HEK293T (cell line): ENCODE measurements around the gene MTCP1.

Experiments
- CTCF ChIA-PET: fragments of 350-600 bp; formaldehyde crosslinking; extraction: SDS; loops from one replicate; lab custom pipeline; 2021; ENCODE audit warnings: antibody characterized with exemption, inconsistent platforms; lab: Yijun Ruan, JAX
- POLR2A ChIA-PET: fragments of 350-600 bp; formaldehyde crosslinking; extraction: SDS; loops from one replicate; lab custom pipeline; 2020; ENCODE audit warnings: antibody characterized with exemption, inconsistent platforms; lab: Yijun Ruan, JAX
- DNase-seq: peaks from one replicate; pipeline ENCODE4 v3.0.0; 2012; ENCODE audit warnings: mixed read lengths; ENCODE audit errors: extremely low spot score
- ARNT ChIP-seq: fragments of 450-650 bp; IDR thresholded peaks from 2 replicates; pipeline ENCODE4 v1.6.1; 2017; ENCODE audit warnings: mild to moderate bottlenecking
- BHLHE40 ChIP-seq: fragments of 450-650 bp; IDR thresholded peaks from 2 replicates; pipeline ENCODE4 v1.6.1; 2016; ENCODE audit warnings: mild to moderate bottlenecking, moderate library complexity, borderline replicate concordance
- CTBP1 ChIP-seq: fragments of 450-650 bp; IDR thresholded peaks from 2 replicates; pipeline ENCODE4 v1.6.1; 2016; ENCODE audit warnings: borderline replicate concordance
- ELF4 ChIP-seq: fragments of 450-650 bp; IDR thresholded peaks from 2 replicates; pipeline ENCODE4 v1.6.1; 2017; ENCODE audit warnings: antibody characterized with exemption
- FOXA1 ChIP-seq: fragments of 450-650 bp; IDR thresholded peaks from 2 replicates; pipeline ENCODE4 v1.6.1; 2016; ENCODE audit warnings: mild to moderate bottlenecking
- FOXK2 ChIP-seq: fragments of 450-650 bp; IDR thresholded peaks from 2 replicates; pipeline ENCODE4 v1.6.1; 2016; ENCODE audit warnings: mild to moderate bottlenecking
- FOXM1 ChIP-seq: fragments of 450-650 bp; IDR thresholded peaks from 2 replicates; pipeline ENCODE4 v1.6.1; 2017; ENCODE audit warnings: mild to moderate bottlenecking, borderline replicate concordance
- HDGF ChIP-seq: fragments of 450-650 bp; IDR thresholded peaks from 2 replicates; pipeline ENCODE4 v1.6.1; 2017; ENCODE audit warnings: antibody characterized with exemption, borderline replicate concordance
- L3MBTL2 ChIP-seq: fragments of 450-650 bp; conservative IDR thresholded peaks from 2 replicates; pipeline ENCODE4 v1.6.1; 2016; ENCODE audit warnings: mild to moderate bottlenecking
- LEF1 ChIP-seq: fragments of 450-650 bp; IDR thresholded peaks from 2 replicates; pipeline ENCODE4 v1.6.1; 2017; ENCODE audit warnings: mild to moderate bottlenecking, borderline replicate concordance
- NFRKB ChIP-seq: fragments of 450-650 bp; IDR thresholded peaks from 2 replicates; pipeline ENCODE4 v1.6.1; 2016; ENCODE audit warnings: mild to moderate bottlenecking, moderate library complexity
- SP1 ChIP-seq: fragments of 450-650 bp; IDR thresholded peaks from 2 replicates; pipeline ENCODE4 v1.6.1; 2017
- SUZ12 ChIP-seq: fragments of 450-650 bp; IDR thresholded peaks from 2 replicates; pipeline ENCODE4 v1.6.1; 2016; ENCODE audit warnings: mild to moderate bottlenecking
- TARDBP ChIP-seq: fragments of 450-650 bp; IDR thresholded peaks from 2 replicates; pipeline ENCODE4 v1.6.1; 2016
- ZNF384 ChIP-seq: fragments of 450-650 bp; IDR thresholded peaks from 2 replicates; pipeline ENCODE4 v1.6.1; 2016
- TF ChIP-seq, protein P1 (sequence below): fragments of 450-650 bp; IDR thresholded peaks from 2 replicates; pipeline ENCODE4 v1.6.1; 2016

Gene MTCP1

DNA sequence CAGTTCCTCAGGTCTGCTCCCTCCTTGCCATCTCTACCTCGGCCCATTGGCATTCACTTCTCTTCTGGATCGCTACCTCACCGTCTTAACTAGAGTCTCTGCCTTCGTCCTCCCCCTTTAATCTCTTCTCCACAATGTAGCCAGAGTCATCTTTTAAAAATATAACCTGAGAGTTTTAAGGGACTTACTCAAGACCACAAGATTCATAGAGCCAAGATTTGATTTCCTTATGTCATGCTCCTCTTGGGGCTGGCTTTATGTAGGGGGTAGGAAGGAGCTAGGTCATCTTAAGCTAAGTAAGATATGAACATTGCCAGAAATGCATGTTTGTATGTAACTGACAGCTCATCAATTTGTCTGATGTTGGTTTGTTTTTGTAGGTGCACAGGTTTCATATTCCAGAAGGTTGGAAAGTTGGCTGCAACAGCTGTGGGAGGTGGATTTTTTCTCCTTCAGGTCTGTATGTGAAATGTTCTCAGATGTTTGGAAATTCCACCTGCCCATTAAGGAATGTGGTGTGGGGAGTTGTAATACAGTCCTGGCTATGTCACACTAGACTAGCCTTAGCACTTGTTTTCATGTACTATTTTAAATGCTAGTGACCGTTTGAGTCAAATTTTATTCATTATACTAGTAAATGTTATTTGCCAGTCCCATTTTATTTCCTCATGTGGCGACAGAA is 24.7 kb downstream of the MTCP1 start:
- ChIA-PET POLR2A (no interaction called here), CTCF (interaction anchor here (0.9 kb wide), 1 partner anchor 11 kb away, joined by 4 read pairs; no protein-coding TSS in a partner anchor)
- DNase-seq, result no peak
- TF ChIP-seq SUZ12 (no peak), TARDBP (no peak), FOXK2 (no peak), FOXA1 (no peak), BHLHE40 (no peak), HDGF (no peak), NFRKB (no peak), CTBP1 (no peak), L3MBTL2 (no peak), FOXM1 (no peak), ZNF384 (no peak), ELF4 (no peak), SP1 (no peak), LEF1 (no peak), ARNT (no peak)
- TF ChIP-seq, protein P1, sequence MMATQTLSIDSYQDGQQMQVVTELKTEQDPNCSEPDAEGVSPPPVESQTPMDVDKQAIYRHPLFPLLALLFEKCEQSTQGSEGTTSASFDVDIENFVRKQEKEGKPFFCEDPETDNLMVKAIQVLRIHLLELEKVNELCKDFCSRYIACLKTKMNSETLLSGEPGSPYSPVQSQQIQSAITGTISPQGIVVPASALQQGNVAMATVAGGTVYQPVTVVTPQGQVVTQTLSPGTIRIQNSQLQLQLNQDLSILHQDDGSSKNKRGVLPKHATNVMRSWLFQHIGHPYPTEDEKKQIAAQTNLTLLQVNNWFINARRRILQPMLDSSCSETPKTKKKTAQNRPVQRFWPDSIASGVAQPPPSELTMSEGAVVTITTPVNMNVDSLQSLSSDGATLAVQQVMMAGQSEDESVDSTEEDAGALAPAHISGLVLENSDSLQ, result no peak

DNA sequence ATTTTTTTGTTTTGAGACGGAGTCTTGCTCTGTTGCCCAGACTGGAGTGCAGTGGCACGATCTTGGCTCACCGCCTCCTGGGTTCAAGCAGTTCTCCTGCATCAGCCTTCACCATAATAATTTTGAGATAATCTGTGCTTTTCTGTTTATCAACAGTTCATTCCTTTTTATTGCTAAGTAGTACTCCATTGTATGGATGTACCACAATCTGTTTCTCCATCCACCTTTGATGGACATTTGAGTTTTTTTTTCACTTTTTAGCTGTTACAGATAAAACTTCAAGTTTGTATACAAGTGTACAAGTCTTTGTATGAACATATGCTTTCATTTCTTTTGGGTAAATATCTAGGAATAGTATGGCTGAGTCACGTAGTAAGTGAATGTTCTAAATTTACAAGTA is 35.2 kb downstream of the MTCP1 start:
- CTCF ChIA-PET, result no interaction called here
- no peak for DNase-seq
- TF ChIP-seq SP1 (no peak), SUZ12 (no peak), L3MBTL2 (no peak), CTBP1 (no peak), ARNT (no peak), TARDBP (no peak), FOXA1 (no peak), ELF4 (no peak), ZNF384 (no peak), LEF1 (no peak), HDGF (no peak), FOXM1 (no peak), BHLHE40 (no peak)
- TF ChIP-seq, protein P1, result no peak
- POLR2A ChIA-PET, result no interaction called here

DNA sequence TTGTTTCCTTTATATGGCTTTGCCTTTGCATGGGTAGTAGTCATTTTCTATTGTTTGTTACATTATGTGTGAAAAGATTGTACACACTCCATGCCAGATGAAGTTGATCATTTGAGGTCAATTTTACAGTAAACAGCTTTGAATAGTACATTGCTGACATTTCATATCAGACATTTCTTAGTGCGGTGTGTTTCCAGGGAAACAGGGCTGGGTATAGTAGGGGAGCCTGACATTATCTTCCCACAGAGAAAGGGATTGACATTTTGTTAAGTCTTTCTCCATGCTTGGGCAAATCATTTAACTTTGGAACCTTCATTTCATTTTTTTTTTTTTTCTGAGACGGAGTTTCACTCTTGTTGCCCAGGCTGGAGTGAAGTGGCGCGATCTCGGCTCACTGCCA is 39.3 kb downstream of the MTCP1 start:
- CTCF ChIA-PET, result no interaction called here
- TF ChIP-seq ZNF384 (no peak), LEF1 (no peak), SUZ12 (no peak), CTBP1 (no peak), L3MBTL2 (no peak), BHLHE40 (no peak), FOXA1 (no peak), HDGF (no peak), TARDBP (no peak)
- POLR2A ChIA-PET, result no interaction called here
- no peak for DNase-seq

DNA sequence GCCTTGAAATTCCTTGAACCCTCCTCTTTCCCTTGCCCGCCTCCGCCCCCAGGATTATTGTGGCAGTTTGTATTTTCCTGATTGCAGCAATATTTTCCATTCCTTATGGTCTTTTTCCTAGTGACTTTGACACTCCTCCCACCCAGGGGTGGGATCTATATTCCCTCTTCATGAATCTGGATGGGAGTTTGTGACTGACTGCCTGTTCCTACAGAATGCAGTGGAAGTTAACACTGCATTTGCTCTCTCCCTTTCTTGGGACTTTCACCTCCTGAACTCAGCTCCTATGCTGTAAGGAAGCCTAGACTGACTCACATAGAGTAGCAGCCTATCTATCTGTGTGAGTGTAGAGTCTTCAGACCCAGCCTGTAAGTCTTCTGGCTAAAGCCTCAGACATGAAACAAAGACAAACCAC is 42.1 kb downstream of the MTCP1 start:
- TF ChIP-seq CTBP1, result no peak
- TF ChIP-seq L3MBTL2, result no peak
- TF ChIP-seq ZNF384, result no peak
- no peak for TF ChIP-seq ARNT
- no peak for TF ChIP-seq SP1
- no peak for TF ChIP-seq FOXM1
- TF ChIP-seq TARDBP, result no peak
- no peak for TF ChIP-seq BHLHE40
- TF ChIP-seq LEF1, result no peak
- no peak for TF ChIP-seq FOXA1
- no peak for TF ChIP-seq HDGF
- TF ChIP-seq SUZ12, result no peak
- TF ChIP-seq, protein P1, result no peak
- TF ChIP-seq ELF4, result no peak
- no peak for TF ChIP-seq FOXK2
- TF ChIP-seq NFRKB, result no peak
- ChIA-PET CTCF (interaction anchor here (1.1 kb wide), 1 partner anchor 28 kb away, joined by 3 read pairs; no protein-coding TSS in a partner anchor), POLR2A (interaction anchor here (1.1 kb wide), 1 partner anchor 11 kb away, joined by 3 read pairs; no protein-coding TSS in a partner anchor)
- DNase-seq, result no peak

DNA sequence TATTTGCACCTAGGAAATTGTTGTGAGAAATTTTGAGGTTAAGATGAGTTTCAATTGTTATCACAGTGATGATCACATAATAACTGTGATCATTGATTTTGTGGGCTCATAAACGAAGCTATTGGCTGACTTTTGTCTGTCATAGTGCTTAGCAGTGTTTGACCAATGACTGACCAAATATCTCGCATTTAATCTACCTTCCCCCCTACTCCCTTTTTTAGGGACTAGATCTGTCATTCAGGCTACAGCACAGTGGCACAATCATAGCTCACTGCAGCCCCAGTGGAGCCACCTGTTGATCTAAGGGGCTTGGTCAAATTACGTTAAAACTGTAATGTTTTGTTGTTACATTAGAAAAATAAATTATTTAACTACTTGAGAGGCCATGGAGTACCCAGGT is 42.8 kb downstream of the MTCP1 start:
- no peak for TF ChIP-seq FOXM1
- no peak for TF ChIP-seq BHLHE40
- no peak for TF ChIP-seq SP1
- no peak for TF ChIP-seq HDGF
- TF ChIP-seq TARDBP, result no peak
- TF ChIP-seq FOXK2, result no peak
- TF ChIP-seq LEF1, result no peak
- TF ChIP-seq ARNT, result no peak
- TF ChIP-seq, protein P1, result no peak
- no peak for TF ChIP-seq CTBP1
- TF ChIP-seq NFRKB, result no peak
- CTCF ChIA-PET, result interaction anchor here (0.6 to 1.1 kb wide), 2 partner anchors 25 to 29 kb away, joined by 3 read pairs; no protein-coding TSS in a partner anchor
- POLR2A ChIA-PET, result interaction anchor here (1.1 kb wide), 1 partner anchor 10 kb away, joined by 3 read pairs; no protein-coding TSS in a partner anchor
- DNase-seq, result no peak
